Measurements from ENCODE around the gene KDM4D.

DNA sequence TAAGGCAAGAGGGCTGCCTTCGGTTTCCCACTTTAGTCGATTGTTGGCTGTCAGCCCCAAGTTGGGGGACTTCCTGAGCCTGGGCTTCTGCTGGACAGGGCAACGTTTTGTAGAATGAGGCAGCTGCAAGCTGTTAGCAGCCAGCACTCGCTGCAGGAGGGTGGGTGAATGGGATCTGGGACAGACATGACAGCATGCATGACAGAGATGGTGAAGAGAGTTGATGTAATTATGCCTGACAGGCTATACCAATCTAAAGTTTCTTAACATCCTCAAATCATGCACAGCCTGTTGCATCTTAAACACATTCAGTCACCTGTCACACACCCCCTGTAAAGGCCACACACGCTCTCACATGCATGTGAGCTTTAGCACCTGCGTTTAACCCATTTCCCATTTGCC, 49.3 kb upstream of the KDM4D start:
- no peak for TF ChIP-seq EZH2phosphoT487 (IDR thresholded peaks at IDR 0.05; ENCODE audit: low read depth)
- no peak for TF ChIP-seq CTCF (IDR thresholded peaks at IDR 0.05; ENCODE audit: low read depth, low read length)
